ENCODE measurements around the gene SPANXN4. TPM values are rescaled to one million over a fixed set of nuclear protein-coding genes. Genes with fewer than 3 reads are reported as not detected.

The SPANXN4 gene
- total RNA-seq, 1 experiment from 2014 or later: not detected

GRCh38 chrX:143017272-143017671, 8.5 kb upstream of the SPANXN4 start:
- Histone ChIP-seq H3K27me3 (ENCODE audit: low read length) (no peaks in the 10 kb centered on the region), H3K27ac (ENCODE audit: low read length) (no peak overlapping the region), H3K9me3 (ENCODE audit: low read length) (peaks cover 32% of the 10 kb centered on the region), H3K4me3 (ENCODE audit: low read length) (no peak overlapping the region), H3K4me2 (ENCODE audit: low read depth, low read length, poor library complexity, severe bottlenecking) (no peak overlapping the region), H2AFZ (ENCODE audit: low read length) (no peak overlapping the region), H3K9me2 (replicated peaks; ENCODE audit: insufficient read depth, low read length) (no peaks in the 10 kb centered on the region), H3K4me1 (ENCODE audit: low read length) (no peaks in the 10 kb centered on the region), H3K79me2 (ENCODE audit: low read length) (no peaks in the 10 kb centered on the region), H3K36me3 (ENCODE audit: insufficient read depth, low read length) (no peaks in the 10 kb centered on the region), H4K20me1 (ENCODE audit: insufficient read depth, low read depth, low read length) (no peaks in the 10 kb centered on the region), H3K9ac (ENCODE audit: low read length) (no peak overlapping the region)
- DNase-seq: no peak

- H2AFZ ChIP-seq (ENCODE audit: low read length): no peak overlapping the region
- no peak overlapping the region for H3K9ac ChIP-seq (ENCODE audit: low read length)
- H3K4me2 ChIP-seq (ENCODE audit: low read depth, low read length, poor library complexity, severe bottlenecking): no peak overlapping the region
- no peak for DNase-seq
- no peaks in the 10 kb centered on the region for H4K20me1 ChIP-seq (ENCODE audit: insufficient read depth, low read depth, low read length)
- no peaks in the 10 kb centered on the region for H3K9me2 ChIP-seq (replicated peaks; ENCODE audit: insufficient read depth, low read length)
- peaks cover 20% of the 10 kb centered on the region for H3K9me3 ChIP-seq (ENCODE audit: low read length)
- no peaks in the 10 kb centered on the region for H3K4me1 ChIP-seq (ENCODE audit: low read length)
- no peaks in the 10 kb centered on the region for H3K36me3 ChIP-seq (ENCODE audit: insufficient read depth, low read length)
- H3K27me3 ChIP-seq (ENCODE audit: low read length): no peaks in the 10 kb centered on the region
- no peak overlapping the region for H3K27ac ChIP-seq (ENCODE audit: low read length)
- H3K79me2 ChIP-seq (ENCODE audit: low read length): no peaks in the 10 kb centered on the region
- no peak overlapping the region for H3K4me3 ChIP-seq (ENCODE audit: low read length)
Measured at GRCh38 chrX:143027275-143027674, 1.5 kb downstream of the SPANXN4 start.

- peaks cover 24% of the 10 kb centered on the region for H3K9me3 ChIP-seq (ENCODE audit: low read length)
- H3K36me3 ChIP-seq (ENCODE audit: insufficient read depth, low read length): no peaks in the 10 kb centered on the region
- no peak overlapping the region for H2AFZ ChIP-seq (ENCODE audit: low read length)
- no peak for DNase-seq
- H4K20me1 ChIP-seq (ENCODE audit: insufficient read depth, low read depth, low read length): no peaks in the 10 kb centered on the region
- H3K79me2 ChIP-seq (ENCODE audit: low read length): no peaks in the 10 kb centered on the region
- H3K27me3 ChIP-seq (ENCODE audit: low read length): no peaks in the 10 kb centered on the region
- no peaks in the 10 kb centered on the region for H3K4me1 ChIP-seq (ENCODE audit: low read length)
- H3K9ac ChIP-seq (ENCODE audit: low read length): no peak overlapping the region
- H3K4me3 ChIP-seq (ENCODE audit: low read length): no peak overlapping the region
- no peak overlapping the region for H3K27ac ChIP-seq (ENCODE audit: low read length)
- H3K4me2 ChIP-seq (ENCODE audit: low read depth, low read length, poor library complexity, severe bottlenecking): no peak overlapping the region
- no peaks in the 10 kb centered on the region for H3K9me2 ChIP-seq (replicated peaks; ENCODE audit: insufficient read depth, low read length)
Measured at GRCh38 chrX:143047511-143047910, 21.8 kb downstream of the SPANXN4 start.

GRCh38 chrX:143058120-143058519, 32.4 kb downstream of the SPANXN4 start:
- H3K9me2 ChIP-seq (replicated peaks; ENCODE audit: insufficient read depth, low read length): no peaks in the 10 kb centered on the region
- no peak for DNase-seq
- no peaks in the 10 kb centered on the region for H3K4me1 ChIP-seq (ENCODE audit: low read length)
- H3K27ac ChIP-seq (ENCODE audit: low read length): no peak overlapping the region
- no peak overlapping the region for H3K4me2 ChIP-seq (ENCODE audit: low read depth, low read length, poor library complexity, severe bottlenecking)
- no peak overlapping the region for H3K4me3 ChIP-seq (ENCODE audit: low read length)
- H3K9me3 ChIP-seq (ENCODE audit: low read length): peaks cover 30% of the 10 kb centered on the region
- no peaks in the 10 kb centered on the region for H3K36me3 ChIP-seq (ENCODE audit: insufficient read depth, low read length)
- no peak overlapping the region for H2AFZ ChIP-seq (ENCODE audit: low read length)
- no peaks in the 10 kb centered on the region for H4K20me1 ChIP-seq (ENCODE audit: insufficient read depth, low read depth, low read length)
- H3K79me2 ChIP-seq (ENCODE audit: low read length): no peaks in the 10 kb centered on the region
- H3K27me3 ChIP-seq (ENCODE audit: low read length): no peaks in the 10 kb centered on the region
- no peak overlapping the region for H3K9ac ChIP-seq (ENCODE audit: low read length)

- Histone ChIP-seq H3K4me2 (ENCODE audit: low read depth, low read length, poor library complexity, severe bottlenecking) (no peak overlapping the region), H3K36me3 (ENCODE audit: insufficient read depth, low read length) (no peaks in the 10 kb centered on the region), H3K4me3 (ENCODE audit: low read length) (no peak overlapping the region), H3K9ac (ENCODE audit: low read length) (no peak overlapping the region), H3K9me2 (replicated peaks; ENCODE audit: insufficient read depth, low read length) (no peaks in the 10 kb centered on the region), H2AFZ (ENCODE audit: low read length) (no peak overlapping the region), H3K27me3 (ENCODE audit: low read length) (no peaks in the 10 kb centered on the region), H3K4me1 (ENCODE audit: low read length) (no peaks in the 10 kb centered on the region), H3K27ac (ENCODE audit: low read length) (no peak overlapping the region), H3K9me3 (ENCODE audit: low read length) (peaks cover 19% of the 10 kb centered on the region), H3K79me2 (ENCODE audit: low read length) (no peaks in the 10 kb centered on the region), H4K20me1 (ENCODE audit: insufficient read depth, low read depth, low read length) (no peaks in the 10 kb centered on the region)
- DNase-seq: no peak
Measured at GRCh38 chrX:143081231-143081630, 55.5 kb downstream of the SPANXN4 start.

GRCh38 chrX:143082537-143082936, 56.8 kb downstream of the SPANXN4 start:
- Histone ChIP-seq H3K27ac (ENCODE audit: low read length) (no peak overlapping the region), H3K79me2 (ENCODE audit: low read length) (no peaks in the 10 kb centered on the region), H3K9me2 (replicated peaks; ENCODE audit: insufficient read depth, low read length) (no peaks in the 10 kb centered on the region), H4K20me1 (ENCODE audit: insufficient read depth, low read depth, low read length) (no peaks in the 10 kb centered on the region), H3K9ac (ENCODE audit: low read length) (no peak overlapping the region), H2AFZ (ENCODE audit: low read length) (no peak overlapping the region), H3K36me3 (ENCODE audit: insufficient read depth, low read length) (no peaks in the 10 kb centered on the region), H3K4me2 (ENCODE audit: low read depth, low read length, poor library complexity, severe bottlenecking) (no peak overlapping the region), H3K27me3 (ENCODE audit: low read length) (no peaks in the 10 kb centered on the region), H3K4me3 (ENCODE audit: low read length) (no peak overlapping the region), H3K4me1 (ENCODE audit: low read length) (no peaks in the 10 kb centered on the region), H3K9me3 (ENCODE audit: low read length) (peaks cover 12% of the 10 kb centered on the region)
- no peak for DNase-seq

Measured in Karpas-422 (cell line).